ENCODE data around the gene ANO2.

ANO2 gene

DNA sequence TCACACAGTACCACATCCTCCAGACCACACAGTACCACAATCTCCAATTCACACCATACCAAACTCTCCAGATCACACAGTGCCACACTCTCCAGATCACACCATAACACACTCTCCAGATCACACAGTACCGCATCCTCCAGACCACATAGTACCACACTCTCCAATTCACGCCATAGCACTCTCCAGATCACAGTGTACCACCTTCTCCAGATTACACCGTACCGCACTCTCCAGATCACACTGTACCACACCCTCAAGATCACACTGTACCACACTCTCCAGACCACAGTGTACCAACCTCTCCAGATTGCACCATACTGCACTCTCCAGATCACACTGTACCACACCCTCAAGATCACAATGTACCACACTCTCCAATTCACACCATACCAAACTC is 328.2 kb downstream of the ANO2 start:
- TF ChIP-seq, protein P1, sequence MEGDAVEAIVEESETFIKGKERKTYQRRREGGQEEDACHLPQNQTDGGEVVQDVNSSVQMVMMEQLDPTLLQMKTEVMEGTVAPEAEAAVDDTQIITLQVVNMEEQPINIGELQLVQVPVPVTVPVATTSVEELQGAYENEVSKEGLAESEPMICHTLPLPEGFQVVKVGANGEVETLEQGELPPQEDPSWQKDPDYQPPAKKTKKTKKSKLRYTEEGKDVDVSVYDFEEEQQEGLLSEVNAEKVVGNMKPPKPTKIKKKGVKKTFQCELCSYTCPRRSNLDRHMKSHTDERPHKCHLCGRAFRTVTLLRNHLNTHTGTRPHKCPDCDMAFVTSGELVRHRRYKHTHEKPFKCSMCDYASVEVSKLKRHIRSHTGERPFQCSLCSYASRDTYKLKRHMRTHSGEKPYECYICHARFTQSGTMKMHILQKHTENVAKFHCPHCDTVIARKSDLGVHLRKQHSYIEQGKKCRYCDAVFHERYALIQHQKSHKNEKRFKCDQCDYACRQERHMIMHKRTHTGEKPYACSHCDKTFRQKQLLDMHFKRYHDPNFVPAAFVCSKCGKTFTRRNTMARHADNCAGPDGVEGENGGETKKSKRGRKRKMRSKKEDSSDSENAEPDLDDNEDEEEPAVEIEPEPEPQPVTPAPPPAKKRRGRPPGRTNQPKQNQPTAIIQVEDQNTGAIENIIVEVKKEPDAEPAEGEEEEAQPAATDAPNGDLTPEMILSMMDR (IDR thresholded peaks at IDR 0.05; ENCODE audit: low read depth, low read length, missing control alignments), result no peak
- no peak for DNase-seq (ENCODE audit: low read depth)
- H3K4me3 ChIP-seq (ENCODE audit: low read depth, low read length), result no peak overlapping the region
- in situ Hi-C loops (cut with HindIII; ENCODE audit: low sequenced_read_pairs), result no loop called here

DNA sequence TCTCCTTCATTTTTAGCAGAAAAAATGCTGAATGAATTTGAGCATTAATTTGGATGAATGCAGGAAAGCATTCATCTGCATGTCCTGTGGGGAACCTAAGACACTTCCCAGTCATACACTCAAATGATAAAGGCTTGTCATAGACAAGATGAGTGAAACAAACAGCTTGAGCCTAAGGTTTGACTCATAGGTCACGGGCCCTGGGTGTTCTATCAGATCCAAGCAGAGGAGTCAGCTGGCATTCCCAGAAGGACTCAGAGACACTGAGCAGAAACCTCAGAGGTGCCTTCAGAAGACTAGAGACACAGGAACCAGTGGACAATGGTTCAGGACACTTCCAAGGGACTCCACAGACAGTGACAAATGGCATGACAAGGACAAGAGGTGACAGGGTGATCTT is 329.3 kb downstream of the ANO2 start:
- TF ChIP-seq, protein P1 (IDR thresholded peaks at IDR 0.05; ENCODE audit: low read depth, low read length, missing control alignments), result no peak
- in situ Hi-C loops (cut with HindIII; ENCODE audit: low sequenced_read_pairs), result no loop called here
- no peak for DNase-seq (ENCODE audit: low read depth)
- no peak overlapping the region for H3K4me3 ChIP-seq (ENCODE audit: low read depth, low read length)

DNA sequence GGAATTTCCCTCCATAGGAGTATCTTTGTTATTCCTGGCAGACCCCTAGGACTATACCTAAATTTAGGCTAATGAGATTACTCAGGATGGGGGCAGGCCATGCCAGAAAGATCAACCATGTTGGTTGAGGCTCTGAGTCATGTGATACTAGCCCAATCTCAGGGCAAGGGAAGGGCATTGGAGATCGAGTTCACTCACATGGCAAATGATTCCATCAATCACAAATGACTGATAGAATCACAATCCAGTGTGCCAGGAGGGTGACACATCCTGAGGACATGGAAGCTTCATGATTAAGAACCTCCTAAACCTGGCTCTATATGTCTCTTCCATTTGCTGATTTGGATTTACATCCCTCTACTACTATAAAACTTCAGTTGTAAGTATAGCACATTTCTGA is 330.8 kb downstream of the ANO2 start:
- no peak overlapping the region for H3K4me3 ChIP-seq (ENCODE audit: low read depth, low read length)
- DNase-seq (ENCODE audit: low read depth), result no peak
- in situ Hi-C loops (cut with HindIII; ENCODE audit: low sequenced_read_pairs), result no loop called here

DNA sequence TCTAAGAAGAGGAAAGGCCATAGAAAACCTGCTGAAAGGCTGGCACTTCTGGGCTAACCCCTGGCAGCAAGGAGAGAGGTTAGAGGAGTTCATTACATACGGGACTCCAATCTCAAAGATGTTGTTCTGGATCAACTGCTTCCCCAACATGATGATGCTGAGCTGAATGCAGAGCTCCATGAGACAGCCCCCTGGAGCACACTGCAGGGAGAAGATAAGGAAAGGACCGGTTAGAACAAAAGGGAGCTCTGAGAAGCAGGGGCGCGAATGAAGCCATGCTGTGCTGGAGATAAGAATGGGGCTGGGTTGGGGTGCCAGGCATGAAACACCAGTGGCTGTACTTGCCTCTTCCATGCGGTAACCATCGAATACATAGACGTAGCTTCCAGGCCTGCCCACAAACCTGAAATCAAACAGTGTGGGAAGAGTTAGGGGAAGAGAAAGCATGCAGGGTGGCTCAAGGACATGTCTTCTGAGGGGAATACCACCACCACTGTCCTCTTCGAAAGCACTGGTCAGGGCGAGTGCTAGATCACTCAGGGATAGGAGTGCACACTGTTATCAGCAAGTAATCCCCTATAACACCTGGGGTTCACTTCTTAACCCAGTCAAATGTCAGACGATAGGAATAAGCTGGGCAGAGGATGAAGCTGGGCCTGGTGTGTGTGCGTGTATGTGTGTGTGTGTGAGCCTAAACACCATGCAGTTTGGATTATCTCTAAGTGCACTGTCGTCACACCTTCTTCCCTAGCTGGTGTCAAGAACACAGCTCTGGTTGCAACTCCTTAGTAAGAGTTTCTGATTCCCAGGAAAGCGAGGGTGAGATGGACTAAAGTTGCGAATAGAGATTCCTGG is 332.3 kb downstream of the ANO2 start:
- in situ Hi-C loops (cut with HindIII; ENCODE audit: low sequenced_read_pairs), result no loop called here
- TF ChIP-seq, protein P1 (IDR thresholded peaks at IDR 0.05; ENCODE audit: low read depth, low read length, missing control alignments), result no peak
- DNase-seq (ENCODE audit: low read depth), result no peak
- no peak overlapping the region for H3K4me3 ChIP-seq (ENCODE audit: low read depth, low read length)

More for the DNA sequence above, 330.8 kb downstream of the ANO2 start:
- TF ChIP-seq, protein P1 (IDR thresholded peaks at IDR 0.05; ENCODE audit: low read depth, low read length, missing control alignments), result no peak

DNA sequence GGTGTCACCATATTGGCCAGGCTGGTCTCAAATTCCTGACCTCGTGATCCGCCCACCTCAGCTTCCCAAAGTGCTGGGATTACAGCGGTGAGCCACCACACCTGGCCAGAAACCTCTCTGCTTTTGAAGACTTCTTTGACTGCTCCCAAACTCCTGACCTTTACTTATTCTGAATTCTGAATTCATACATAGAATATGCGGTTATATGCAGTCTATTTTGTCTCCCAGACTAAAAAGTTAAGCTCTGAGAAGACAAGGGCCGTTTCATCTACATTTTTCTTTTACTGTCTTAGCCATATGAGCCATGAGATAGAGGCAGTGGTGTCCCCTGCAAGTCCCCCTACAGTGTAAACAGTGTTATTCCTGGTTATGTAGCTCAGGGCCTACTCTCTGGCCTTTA is 333.9 kb downstream of the ANO2 start:
- DNase-seq (ENCODE audit: low read depth), result no peak
- TF ChIP-seq, protein P1 (IDR thresholded peaks at IDR 0.05; ENCODE audit: low read depth, low read length, missing control alignments), result no peak
- H3K4me3 ChIP-seq (ENCODE audit: low read depth, low read length), result no peak overlapping the region
- in situ Hi-C loops (cut with HindIII; ENCODE audit: low sequenced_read_pairs), result no loop called here

DNA sequence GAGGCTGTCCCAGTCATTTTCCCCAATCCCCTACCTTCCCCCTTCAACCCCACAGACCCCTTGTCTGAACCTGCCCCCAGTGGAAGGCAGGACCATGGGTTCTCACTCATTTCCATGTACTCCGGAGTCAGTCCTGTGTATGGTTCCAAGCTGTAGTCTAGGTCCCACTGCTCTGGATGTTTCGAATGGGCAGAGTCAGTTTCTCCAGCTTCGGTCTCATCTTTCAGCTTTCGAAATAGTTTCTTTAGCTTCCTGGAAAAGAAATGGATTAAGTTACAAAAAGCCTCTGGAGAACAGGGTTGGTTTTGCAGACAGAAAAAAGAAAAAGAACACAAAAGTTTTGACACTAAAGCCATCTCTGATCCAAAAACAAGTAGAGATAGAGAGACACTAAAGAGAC is 345.7 kb downstream of the ANO2 start:
- TF ChIP-seq, protein P1 (IDR thresholded peaks at IDR 0.05; ENCODE audit: low read depth, low read length, missing control alignments), result no peak
- in situ Hi-C loops (cut with HindIII; ENCODE audit: low sequenced_read_pairs), result no loop called here
- DNase-seq (ENCODE audit: low read depth), result no peak
- no peak overlapping the region for H3K4me3 ChIP-seq (ENCODE audit: low read depth, low read length)

All from astrocyte of the cerebellum (primary cell).